ENCODE measurements around the gene CENPT.
"Not testable (repeated sequence)": the region's sequence is repeated elsewhere in the genome, so short reads cannot be mapped to it uniquely, and the experiment has no call there.

GRCh38 chr16:67837190-67837589 is 10.3 kb downstream of the CENPT start:
- TF ChIP-seq EZH2 (IDR thresholded peaks at IDR 0.05; ENCODE audit: low read length, missing control alignments); CTCF (conservative IDR thresholded peaks at IDR 0.05 in 1 of 2, IDR thresholded peaks at IDR 0.05 in 1 of 2; ENCODE audit: low read depth in 1 of 2, low read length in 2 of 2): not testable (repeated sequence)
